Coronary artery (tissue), 2 donors: Measurements from ENCODE around the gene CLDN14.

Experiments used
- DNase-seq: peaks from one replicate; pipeline ENCODE4 v3.0.0-alpha.2; 2017; ENCODE audit warnings: low spot score
- H3K27ac ChIP-seq, 2 donors: fragments of 200-600 bp; sonication (generic); one replicate each; pipeline ENCODE4 v1.5.1; 2016 to 2019
- H3K4me3 ChIP-seq: fragments of 200-600 bp; sonication (generic); 2 replicates; pipeline ENCODE4 v1.5.1; 2016; ENCODE audit warnings: mild to moderate bottlenecking, moderate library complexity
- CTCF ChIP-seq: fragments of 200-600 bp; sonication (generic); IDR thresholded peaks from one replicate; pipeline ENCODE4 v1.5.1; 2019; ENCODE audit warnings: antibody characterized with exemption

The CLDN14 gene

DNA sequence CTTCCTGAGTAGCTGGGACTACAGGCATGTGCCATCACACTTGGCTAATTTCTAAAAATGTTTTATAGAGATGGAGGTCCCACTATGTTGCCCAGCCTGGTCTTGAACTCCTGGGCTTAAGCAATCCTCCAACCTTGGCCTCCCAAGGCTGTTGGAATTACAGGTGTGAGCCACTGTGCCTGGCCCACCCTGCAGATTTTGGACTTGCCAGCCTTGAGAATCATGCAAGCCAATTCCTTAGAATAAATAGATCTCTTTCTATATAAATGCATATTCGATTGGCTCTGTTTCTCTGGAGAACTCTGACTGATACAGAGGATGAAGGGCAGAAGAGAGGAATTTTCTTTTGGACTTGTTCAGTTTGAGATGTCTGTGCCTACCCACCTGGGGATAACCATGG lies 6.7 kb downstream of the CLDN14 start:
- H3K4me3 ChIP-seq = no peak overlapping the region
- DNase-seq = no peak
- no peak for TF ChIP-seq CTCF
- H3K27ac ChIP-seq = no peak overlapping the region

DNA sequence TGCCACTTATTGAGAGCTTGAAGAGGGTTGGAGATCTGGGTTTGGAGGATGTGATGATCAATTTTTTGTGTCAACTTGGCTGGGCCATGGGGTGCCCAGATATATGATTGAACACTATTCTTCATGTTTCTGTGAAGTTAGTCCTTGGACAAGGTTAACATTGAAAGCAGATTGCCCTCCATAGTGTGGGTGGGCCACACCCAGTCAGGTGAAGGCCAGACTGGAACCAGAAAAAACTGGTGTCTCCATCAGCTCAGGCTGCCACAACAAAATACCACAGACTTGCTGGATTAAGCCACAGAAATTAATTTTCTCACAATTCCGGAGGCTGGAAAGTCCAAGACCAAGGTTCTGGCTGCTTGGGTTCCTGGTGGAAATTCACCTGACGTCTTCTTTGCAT lies 7.5 kb downstream of the CLDN14 start:
- H3K27ac ChIP-seq = no peak overlapping the region
- H3K4me3 ChIP-seq = no peak overlapping the region
- TF ChIP-seq CTCF = no peak
- DNase-seq = no peak

GRCh38 chr21:36471254-36471723 lies 8.6 kb downstream of the CLDN14 start:
- DNase-seq = no peak
- H3K27ac ChIP-seq = no peak overlapping the region
- TF ChIP-seq CTCF = no peak
- no peak overlapping the region for H3K4me3 ChIP-seq

DNA sequence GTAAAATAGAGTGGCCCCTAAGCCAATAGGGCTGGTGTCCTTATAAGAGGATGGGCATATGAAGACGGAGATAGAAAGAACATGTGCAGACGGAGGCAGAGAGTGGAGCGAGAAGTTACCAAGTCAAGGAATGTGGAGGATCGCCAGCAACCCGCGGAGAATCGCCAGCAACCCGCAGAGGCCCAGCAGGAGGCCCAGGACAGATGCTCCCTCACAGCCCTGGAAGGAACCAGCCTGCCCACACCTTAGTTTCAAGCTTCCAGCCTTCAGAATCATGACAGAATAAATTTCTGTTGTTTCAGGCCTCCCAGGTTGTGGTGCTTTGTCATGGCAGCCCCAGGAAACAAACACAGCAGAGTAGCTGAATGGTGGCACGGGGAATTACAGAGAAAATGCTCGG lies 9.6 kb downstream of the CLDN14 start:
- DNase-seq = no peak
- no peak for TF ChIP-seq CTCF
- Histone ChIP-seq H3K27ac (no peak overlapping the region), H3K4me3 (no peak overlapping the region)

DNA sequence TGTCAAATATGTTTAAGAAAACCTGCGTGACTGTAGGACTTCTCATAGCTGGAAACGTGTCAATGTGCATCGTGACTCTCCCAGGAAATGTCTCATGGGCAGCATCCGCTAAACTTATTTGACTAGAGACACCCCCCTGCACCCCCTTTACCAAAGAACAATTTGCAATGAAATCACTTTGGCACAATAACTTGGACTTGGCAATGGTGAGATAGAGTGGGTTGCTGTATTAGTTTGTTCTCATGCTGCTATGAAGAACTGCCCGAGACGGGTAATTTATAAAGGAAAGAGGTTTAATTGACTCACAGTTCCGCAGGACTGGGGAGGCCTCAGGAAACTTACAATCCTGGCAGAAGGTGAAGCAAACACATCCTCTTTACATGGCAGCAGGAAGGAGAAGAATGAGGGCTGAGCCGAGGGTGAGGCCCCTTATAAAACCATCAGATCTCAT lies 13.8 kb downstream of the CLDN14 start:
- no peak overlapping the region for H3K27ac ChIP-seq
- TF ChIP-seq CTCF = no peak
- no peak overlapping the region for H3K4me3 ChIP-seq
- no peak for DNase-seq

DNA sequence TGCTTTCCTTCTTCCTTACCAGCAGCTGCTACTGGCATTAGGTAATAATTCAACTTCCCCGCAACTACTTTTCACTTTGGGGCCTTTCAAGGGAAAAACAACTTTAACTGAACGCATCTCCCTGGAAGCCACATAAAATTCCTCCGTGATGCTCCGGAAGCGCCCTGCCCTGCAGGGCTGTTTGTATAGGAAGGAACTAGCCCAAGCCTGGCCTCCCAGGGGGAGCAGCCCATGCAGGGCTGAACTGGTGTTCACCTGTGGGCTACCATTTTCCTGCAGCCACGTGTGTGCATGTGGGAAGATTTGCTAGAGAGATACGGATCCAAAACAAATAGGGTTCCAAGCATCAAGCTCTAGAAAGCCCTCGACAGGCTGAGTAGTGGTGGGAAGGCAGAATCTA lies 14.4 kb downstream of the CLDN14 start:
- TF ChIP-seq CTCF = no peak
- Histone ChIP-seq H3K27ac (no peak overlapping the region), H3K4me3 (no peak overlapping the region)
- no peak for DNase-seq

GRCh38 chr21:36464590-36464989 lies 15.3 kb downstream of the CLDN14 start:
- no peak overlapping the region for H3K27ac ChIP-seq
- no peak overlapping the region for H3K4me3 ChIP-seq
- TF ChIP-seq CTCF = no peak
- no peak for DNase-seq
